WERI-Rb-1 (cell line): Measurements from ENCODE around the gene USP6NL.

Source experiments
- DNase-seq: peaks from one replicate; pipeline ENCODE4 v3.0.0-alpha.2; 2020
- H3K27ac ChIP-seq: fragments of 250-450 bp; sonication (Bioruptor Pico); 2 replicates; pipeline ENCODE4 v1.5.1; 2020; ENCODE audit warnings: mild to moderate bottlenecking, moderate library complexity
- H3K27me3 ChIP-seq: fragments of 250-450 bp; sonication (Bioruptor Pico); 2 replicates; pipeline ENCODE4 v1.5.1; 2021; ENCODE audit warnings: mild to moderate bottlenecking, low read depth, moderate library complexity; ENCODE audit not compliant: insufficient read depth, severe bottlenecking
- H3K36me3 ChIP-seq: fragments of 250-450 bp; sonication (Bioruptor Pico); 2 replicates; pipeline ENCODE4 v1.5.1; 2020; ENCODE audit warnings: mild to moderate bottlenecking, moderate library complexity
- H3K4me3 ChIP-seq: 2 replicates; pipeline ENCODE4 v1.5.1; 2011; ENCODE audit warnings: low read depth, mild to moderate bottlenecking, control low read depth, low read length
- H3K9me3 ChIP-seq: fragments of 250-450 bp; sonication (Bioruptor Pico); 2 replicates; pipeline ENCODE4 v1.5.1; 2021; ENCODE audit warnings: mild to moderate bottlenecking, moderate library complexity; ENCODE audit not compliant: severe bottlenecking
- TF ChIP-seq, protein P1 (sequence below): IDR thresholded peaks from 2 replicates; pipeline ENCODE4 v1.5.1; 2011; ENCODE audit warnings: low read depth, mild to moderate bottlenecking, control low read depth, inconsistent platforms, low read length

The USP6NL gene

DNA sequence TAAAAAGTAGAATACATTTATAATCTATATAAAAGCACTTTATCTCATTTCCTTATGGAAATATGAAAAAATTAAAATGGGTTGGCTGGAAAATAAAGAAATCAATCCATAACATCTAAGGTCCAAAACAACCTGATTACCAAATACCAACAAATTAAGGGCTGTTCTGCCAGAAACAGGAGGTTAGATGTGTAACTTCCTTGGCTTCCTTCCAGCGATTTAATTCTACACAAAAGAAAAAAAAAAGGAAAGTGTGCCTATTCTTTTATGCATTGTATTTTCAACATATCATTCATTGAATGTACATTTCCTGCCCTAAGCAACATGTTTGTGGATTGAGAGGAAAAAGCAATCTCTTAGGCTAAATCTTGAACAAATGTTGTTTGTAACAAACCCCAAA lies 36.2 kb upstream of the USP6NL start:
- no peaks in the 10 kb centered on the region for H3K9me3 ChIP-seq
- H3K4me3 ChIP-seq = no peak overlapping the region
- H3K36me3 ChIP-seq = no peaks in the 10 kb centered on the region
- no peaks in the 10 kb centered on the region for H3K27me3 ChIP-seq
- TF ChIP-seq, protein P1, sequence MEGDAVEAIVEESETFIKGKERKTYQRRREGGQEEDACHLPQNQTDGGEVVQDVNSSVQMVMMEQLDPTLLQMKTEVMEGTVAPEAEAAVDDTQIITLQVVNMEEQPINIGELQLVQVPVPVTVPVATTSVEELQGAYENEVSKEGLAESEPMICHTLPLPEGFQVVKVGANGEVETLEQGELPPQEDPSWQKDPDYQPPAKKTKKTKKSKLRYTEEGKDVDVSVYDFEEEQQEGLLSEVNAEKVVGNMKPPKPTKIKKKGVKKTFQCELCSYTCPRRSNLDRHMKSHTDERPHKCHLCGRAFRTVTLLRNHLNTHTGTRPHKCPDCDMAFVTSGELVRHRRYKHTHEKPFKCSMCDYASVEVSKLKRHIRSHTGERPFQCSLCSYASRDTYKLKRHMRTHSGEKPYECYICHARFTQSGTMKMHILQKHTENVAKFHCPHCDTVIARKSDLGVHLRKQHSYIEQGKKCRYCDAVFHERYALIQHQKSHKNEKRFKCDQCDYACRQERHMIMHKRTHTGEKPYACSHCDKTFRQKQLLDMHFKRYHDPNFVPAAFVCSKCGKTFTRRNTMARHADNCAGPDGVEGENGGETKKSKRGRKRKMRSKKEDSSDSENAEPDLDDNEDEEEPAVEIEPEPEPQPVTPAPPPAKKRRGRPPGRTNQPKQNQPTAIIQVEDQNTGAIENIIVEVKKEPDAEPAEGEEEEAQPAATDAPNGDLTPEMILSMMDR = no peak
- H3K27ac ChIP-seq = no peak overlapping the region
- no peak for DNase-seq

DNA sequence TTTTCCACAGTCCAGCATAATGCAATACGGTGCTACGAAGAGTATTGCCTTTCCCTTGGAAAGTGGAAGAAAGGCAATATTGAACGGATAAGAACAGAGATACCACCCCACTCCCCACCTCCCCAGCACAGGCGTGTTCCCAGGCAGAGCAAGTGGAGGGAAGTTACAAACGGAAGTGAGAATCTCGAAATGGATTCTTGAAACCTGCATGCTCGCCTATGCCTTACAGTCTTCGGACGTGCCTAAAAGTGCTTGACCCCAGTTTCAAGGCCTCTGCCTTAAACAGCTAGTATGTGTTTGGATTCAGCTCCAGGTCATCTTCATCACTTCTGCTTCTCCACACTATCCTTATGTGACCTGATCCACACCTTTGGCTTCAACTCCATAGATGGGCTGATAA lies 35.0 kb upstream of the USP6NL start:
- no peaks in the 10 kb centered on the region for H3K9me3 ChIP-seq
- H3K27me3 ChIP-seq = no peaks in the 10 kb centered on the region
- no peak for DNase-seq
- no peaks in the 10 kb centered on the region for H3K36me3 ChIP-seq
- TF ChIP-seq, protein P1 = no peak
- H3K4me3 ChIP-seq = no peak overlapping the region
- H3K27ac ChIP-seq = no peak overlapping the region

DNA sequence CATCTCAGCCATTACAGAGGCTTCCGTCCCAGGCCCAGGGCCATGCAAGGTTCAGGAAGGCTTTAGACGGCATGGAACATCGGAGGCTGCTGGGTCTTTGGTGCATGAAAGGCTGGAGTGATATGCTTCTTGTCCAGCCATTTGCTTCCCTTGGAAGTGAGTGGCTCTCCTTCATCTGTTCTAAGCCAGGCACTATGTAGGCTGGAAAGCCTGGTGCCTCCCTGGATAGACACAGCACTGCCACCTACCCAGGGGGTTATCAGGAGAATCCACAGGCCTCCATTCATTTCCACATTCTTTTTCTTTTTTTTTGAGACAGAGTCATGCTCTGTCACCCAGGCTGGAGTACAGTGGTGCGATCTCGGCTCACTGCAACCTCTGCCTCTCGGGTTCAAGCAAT lies 31.6 kb upstream of the USP6NL start:
- Histone ChIP-seq H3K36me3 (no peaks in the 10 kb centered on the region), H3K27ac (no peak overlapping the region), H3K4me3 (no peak overlapping the region), H3K9me3 (no peaks in the 10 kb centered on the region), H3K27me3 (no peaks in the 10 kb centered on the region)
- DNase-seq = no peak
- TF ChIP-seq, protein P1 = no peak

DNA sequence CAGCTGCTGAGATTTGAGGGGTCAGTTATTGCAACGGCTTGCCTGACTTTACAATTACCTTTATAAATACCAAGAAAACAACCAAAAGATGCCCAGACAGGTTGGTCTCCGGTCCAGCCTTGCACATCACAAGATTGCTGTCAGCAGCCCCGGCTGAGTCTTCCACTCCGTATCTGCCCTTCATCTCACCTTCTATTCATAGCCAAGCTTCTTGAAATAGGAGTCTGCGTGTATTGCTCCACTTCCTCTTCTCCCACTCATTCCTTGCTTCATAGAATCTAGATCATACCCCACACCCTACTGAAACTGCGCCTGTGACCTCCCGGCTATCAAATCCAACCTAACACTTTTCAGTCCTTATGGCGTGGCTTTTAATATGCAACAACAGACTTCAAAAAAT lies 31.1 kb upstream of the USP6NL start:
- TF ChIP-seq, protein P1 = no peak
- Histone ChIP-seq H3K36me3 (no peaks in the 10 kb centered on the region), H3K9me3 (no peaks in the 10 kb centered on the region), H3K27ac (no peak overlapping the region), H3K27me3 (no peaks in the 10 kb centered on the region), H3K4me3 (no peak overlapping the region)
- no peak for DNase-seq

DNA sequence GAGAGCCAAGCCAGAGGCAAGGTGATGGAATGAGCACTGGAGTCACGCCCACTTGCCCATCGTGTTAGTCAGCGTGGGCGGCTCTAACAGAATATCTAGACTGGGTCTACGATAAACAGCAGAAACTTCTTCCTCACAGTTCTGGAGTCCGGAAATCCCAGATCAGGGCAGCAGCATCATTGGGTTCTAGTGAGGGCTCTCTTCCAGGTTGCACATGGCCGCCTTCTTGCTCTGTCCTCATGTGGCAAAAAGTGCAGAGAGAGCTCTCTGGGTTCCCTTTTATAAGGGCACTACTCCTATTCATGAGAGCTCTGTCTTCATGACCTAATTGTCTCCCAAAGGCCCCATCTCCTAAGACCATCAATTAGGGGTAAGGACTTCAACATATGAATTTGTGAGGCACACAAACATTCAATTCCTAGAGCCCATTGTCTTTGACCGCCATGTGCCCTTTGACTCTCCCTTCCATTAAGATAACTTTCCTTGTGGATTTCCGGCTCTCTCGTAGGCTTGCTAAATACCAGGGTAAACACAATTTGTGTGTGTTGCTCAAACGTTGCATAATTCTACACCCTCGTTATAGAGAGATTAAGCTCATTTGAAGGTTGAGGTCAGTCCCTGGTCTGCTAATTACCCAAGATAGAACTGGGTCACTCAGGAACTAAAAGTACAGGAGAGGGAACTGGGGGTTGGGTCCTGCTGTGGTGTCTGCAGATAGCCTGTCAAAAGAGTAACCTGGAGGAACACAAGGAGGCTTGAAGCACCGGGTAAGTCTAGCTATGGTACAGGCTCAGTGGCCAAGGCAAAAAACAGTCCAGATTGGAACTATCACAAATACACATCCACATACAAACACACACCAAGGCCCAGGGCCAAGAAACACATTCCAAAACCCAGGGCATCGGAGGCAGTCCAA lies 28.7 kb upstream of the USP6NL start:
- Histone ChIP-seq H3K27ac (no peak overlapping the region), H3K27me3 (no peaks in the 10 kb centered on the region), H3K9me3 (no peaks in the 10 kb centered on the region), H3K4me3 (no peak overlapping the region), H3K36me3 (no peaks in the 10 kb centered on the region)
- TF ChIP-seq, protein P1 = no peak
- DNase-seq = no peak

DNA sequence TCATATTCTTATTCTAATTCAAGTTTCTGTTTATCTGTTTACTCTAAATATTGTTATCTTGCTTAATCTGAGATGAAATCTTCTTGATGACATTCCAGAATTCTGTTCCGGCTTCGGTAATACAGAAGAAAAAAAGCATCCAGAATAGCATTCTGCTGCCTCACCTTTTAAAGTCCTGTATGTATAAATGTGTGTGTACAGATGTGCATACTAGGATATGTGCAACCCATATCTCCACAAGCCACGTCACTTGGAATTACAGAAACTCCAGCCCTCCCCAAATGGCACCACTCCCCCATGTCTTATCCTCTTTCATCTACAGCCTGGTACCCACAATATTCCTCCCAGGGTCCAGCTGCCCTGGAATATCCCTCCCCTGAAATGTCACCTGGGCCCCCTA lies 27.9 kb upstream of the USP6NL start:
- Histone ChIP-seq H3K27ac (no peak overlapping the region), H3K36me3 (no peaks in the 10 kb centered on the region), H3K4me3 (no peak overlapping the region), H3K27me3 (no peaks in the 10 kb centered on the region), H3K9me3 (no peaks in the 10 kb centered on the region)
- no peak for DNase-seq
- TF ChIP-seq, protein P1 = no peak
